ENCODE measurements around the gene PCDH1. TPM values are rescaled to one million over a fixed set of nuclear protein-coding genes. Genes with fewer than 3 reads are reported as not detected.

Gene PCDH1
- total and polyA plus RNA-seq, 2 of the 13 experiments (the other 11 are each of a cell fraction or from before 2014, with no cell fraction given): 0.11 to 0.83 TPM

- POLR2A ChIA-PET: no interaction called here
- BruUV-seq (replicated peaks): no TSS peak
- FAIRE-seq: no peak
- TF ChIP-seq ASH2L (IDR thresholded peaks at IDR 0.05; ENCODE audit: insufficient read length, low read depth, low read length): no peak
- TF ChIP-seq ZNF101 (CRISPR knock-in tag; IDR thresholded peaks at IDR 0.05; ENCODE audit: borderline replicate concordance, low read depth): no peak
- TF ChIP-seq NFE2L2 (IDR thresholded peaks at IDR 0.05; ENCODE audit: low read length): no peak
- TF ChIP-seq ZBTB37 (CRISPR knock-in tag; IDR thresholded peaks at IDR 0.05): no peak
- no peak for TF ChIP-seq ZNF431 (CRISPR knock-in tag; IDR thresholded peaks at IDR 0.05; ENCODE audit: borderline replicate concordance, low read depth)
- TF ChIP-seq ZNF639 (CRISPR knock-in tag; conservative IDR thresholded peaks at IDR 0.05): no peak
- TF ChIP-seq ZBTB25 (CRISPR knock-in tag; IDR thresholded peaks at IDR 0.05): no peak
- TF ChIP-seq IRF1 (CRISPR knock-in tag; IDR thresholded peaks at IDR 0.05; ENCODE audit: low read depth): no peak
- TF ChIP-seq ZNF788 (CRISPR knock-in tag; IDR thresholded peaks at IDR 0.05; ENCODE audit: borderline replicate concordance): no peak
- no peak for TF ChIP-seq ATF3 (CRISPR knock-in tag; IDR thresholded peaks at IDR 0.05)
- no peak for TF ChIP-seq NCOA2 (CRISPR knock-in tag; IDR thresholded peaks at IDR 0.05)
Observed at GRCh38 chr5:141828162-141828561, 50.0 kb downstream of the PCDH1 start.

More at GRCh38 chr5:141828162-141828561, 50.0 kb downstream of the PCDH1 start:
- Histone ChIP-seq H4K20me1 (ENCODE audit: insufficient read depth, low read length) (no peaks in the 10 kb centered on the region), H2AFZ (ENCODE audit: low read length) (no peak overlapping the region), H3K27me3 (ENCODE audit: control insufficient read depth in 1 of 2, insufficient read depth in 2 of 2, low read length in 2 of 2) (peaks cover 0 to 22% of the 10 kb centered on the region in 2 experiments; a peak in 2 of 5 replicates), H3K9ac (ENCODE audit: insufficient read depth, low read depth, low read length) (no peak overlapping the region), H3K4me1 (ENCODE audit: insufficient read depth, low read length) (no peaks in the 10 kb centered on the region), H3K27ac (ENCODE audit: extremely low read length, insufficient read depth, low read length) (no peak overlapping the region), H3K36me3 (replicated peaks in 1 of 2; ENCODE audit: control insufficient read depth in 1 of 2, insufficient read depth in 2 of 2, low read length in 2 of 2) (no peaks in the 10 kb centered on the region), H3K4me3 (replicated peaks in 1 of 3; ENCODE audit: insufficient read depth in 1 of 3, low read depth in 2 of 3, low read length in 3 of 3) (no peak overlapping the region), H3K9me3 (ENCODE audit: low read length) (no peaks in the 10 kb centered on the region), H3K79me2 (ENCODE audit: insufficient read depth, low read length) (no peaks in the 10 kb centered on the region), H3K4me2 (ENCODE audit: low read depth, low read length) (no peak overlapping the region)
- DNase-seq (ENCODE audit: low spot score) (no peak), ATAC-seq (no peak)
- intact Hi-C loops (cut with micrococcal nuclease; ENCODE audit: unreplicated experiment): loop anchor here (5.0 kb wide), 1 partner anchor 49 kb away; the partner anchor contains the start of gene PCDH1
- in situ Hi-C loops (cut with HindIII; ENCODE audit: extremely low pct_ligation_motif_present, low pct_unique_long_range_greater_than_20kb): no loop called here
- 35% methylated on average over 4 of the region's 4 CpGs for WGBS (ENCODE audit: low lambda C conversion rate)
- CTCF ChIA-PET (ENCODE audit: low intra/inter-chr PET ratio, low total read pairs): no interaction called here
